HEK293T (cell line): ENCODE results near the gene SLC12A7.

Experiments
- FOXA1 ChIP-seq: fragments of 450-650 bp; IDR thresholded peaks from 2 replicates; pipeline ENCODE4 v1.6.1; 2016; ENCODE audit warnings: mild to moderate bottlenecking
- FOXK2 ChIP-seq: fragments of 450-650 bp; IDR thresholded peaks from 2 replicates; pipeline ENCODE4 v1.6.1; 2016; ENCODE audit warnings: mild to moderate bottlenecking
- NFRKB ChIP-seq: fragments of 450-650 bp; IDR thresholded peaks from 2 replicates; pipeline ENCODE4 v1.6.1; 2016; ENCODE audit warnings: mild to moderate bottlenecking, moderate library complexity

GRCh38 chr5:1108865-1109174, 3.0 kb downstream of the SLC12A7 start:
- TF ChIP-seq NFRKB: no peak
- no peak for TF ChIP-seq FOXK2
- no peak for TF ChIP-seq FOXA1
